Neural cell (in vitro differentiated cells): ENCODE data around the gene MYRF.

Experiments used
- CTCF ChIP-seq: fragments of 450-650 bp; IDR thresholded peaks from 2 replicates; pipeline ENCODE4 v1.5.1; 2014; ENCODE audit warnings: antibody characterized with exemption, mild to moderate bottlenecking, moderate library complexity; ENCODE audit not compliant: poor library complexity, severe bottlenecking
- EP300 ChIP-seq: fragments of 450-650 bp; conservative IDR thresholded peaks from 2 replicates; pipeline ENCODE4 v1.6.1; 2014; ENCODE audit warnings: antibody characterized with exemption, mild to moderate bottlenecking, moderate library complexity; ENCODE audit not compliant: poor library complexity, severe bottlenecking
- EZH2 ChIP-seq: fragments of 200-600, 300-800 bp; shearing (Covaris generic), sonication (generic); IDR thresholded peaks from 2 replicates; pipeline ENCODE4 v1.6.1; 2014; ENCODE audit warnings: antibody characterized with exemption, low read length, borderline replicate concordance, mild to moderate bottlenecking; ENCODE audit not compliant: insufficient read depth, poor library complexity, severe bottlenecking
- MXI1 ChIP-seq: fragments of 450-650 bp; conservative IDR thresholded peaks from 2 replicates; pipeline ENCODE4 v1.6.1; 2014; ENCODE audit warnings: antibody characterized with exemption, mild to moderate bottlenecking; ENCODE audit not compliant: poor library complexity, severe bottlenecking
- POLR2AphosphoS5 ChIP-seq: IDR thresholded peaks from 2 replicates; pipeline ENCODE4 v1.6.1; 2012
- RAD21 ChIP-seq: fragments of 450-650 bp; conservative IDR thresholded peaks from 2 replicates; pipeline ENCODE4 v1.6.1; 2014; ENCODE audit warnings: antibody characterized with exemption, mild to moderate bottlenecking, moderate library complexity
- REST ChIP-seq: IDR thresholded peaks from 2 replicates; pipeline ENCODE4 v1.6.1; 2012; ENCODE audit warnings: borderline replicate concordance
- SMC3 ChIP-seq: fragments of 450-650 bp; conservative IDR thresholded peaks from 2 replicates; pipeline ENCODE4 v1.6.1; 2014; ENCODE audit warnings: antibody characterized with exemption, mild to moderate bottlenecking, moderate library complexity; ENCODE audit not compliant: poor library complexity

DNA sequence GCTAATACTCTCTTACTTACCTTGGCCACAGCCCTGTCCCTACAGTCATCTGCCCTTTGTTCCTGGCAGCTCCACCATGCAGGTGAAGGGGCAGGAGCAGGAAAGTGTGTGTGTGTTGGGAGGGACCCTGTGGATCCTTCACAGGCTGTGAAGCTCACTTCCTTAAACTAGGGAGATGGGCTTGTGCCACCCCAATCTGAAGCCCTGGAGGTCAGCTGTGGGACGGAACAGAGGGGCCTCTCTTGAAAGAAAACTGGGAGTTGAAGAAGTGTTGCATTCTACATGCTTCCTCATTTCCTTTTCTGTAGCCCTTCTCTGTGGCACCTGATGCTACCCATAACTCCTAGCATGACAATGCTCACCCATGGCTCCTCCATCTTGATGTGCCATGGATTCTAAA is 52.7 kb downstream of the MYRF start:
- TF ChIP-seq CTCF = no peak
- TF ChIP-seq EP300 = no peak
- TF ChIP-seq REST = no peak
- no peak for TF ChIP-seq POLR2AphosphoS5
- TF ChIP-seq RAD21 = no peak
- no peak for TF ChIP-seq MXI1
- no peak for TF ChIP-seq EZH2
- no peak for TF ChIP-seq SMC3
